GM10266 (cell line): ENCODE data around the gene CABLES1.

Experiments used
- DNase-seq: peaks from one replicate; pipeline ENCODE4 v3.0.0; 2012; ENCODE audit errors: extremely low spot score
- CTCF ChIP-seq: IDR thresholded peaks from 2 replicates; pipeline ENCODE4 v1.5.1; 2012; ENCODE audit warnings: mild to moderate bottlenecking, low read depth; ENCODE audit not compliant: control insufficient read depth, insufficient read depth; ENCODE audit errors: missing control alignments

Gene CABLES1

DNA sequence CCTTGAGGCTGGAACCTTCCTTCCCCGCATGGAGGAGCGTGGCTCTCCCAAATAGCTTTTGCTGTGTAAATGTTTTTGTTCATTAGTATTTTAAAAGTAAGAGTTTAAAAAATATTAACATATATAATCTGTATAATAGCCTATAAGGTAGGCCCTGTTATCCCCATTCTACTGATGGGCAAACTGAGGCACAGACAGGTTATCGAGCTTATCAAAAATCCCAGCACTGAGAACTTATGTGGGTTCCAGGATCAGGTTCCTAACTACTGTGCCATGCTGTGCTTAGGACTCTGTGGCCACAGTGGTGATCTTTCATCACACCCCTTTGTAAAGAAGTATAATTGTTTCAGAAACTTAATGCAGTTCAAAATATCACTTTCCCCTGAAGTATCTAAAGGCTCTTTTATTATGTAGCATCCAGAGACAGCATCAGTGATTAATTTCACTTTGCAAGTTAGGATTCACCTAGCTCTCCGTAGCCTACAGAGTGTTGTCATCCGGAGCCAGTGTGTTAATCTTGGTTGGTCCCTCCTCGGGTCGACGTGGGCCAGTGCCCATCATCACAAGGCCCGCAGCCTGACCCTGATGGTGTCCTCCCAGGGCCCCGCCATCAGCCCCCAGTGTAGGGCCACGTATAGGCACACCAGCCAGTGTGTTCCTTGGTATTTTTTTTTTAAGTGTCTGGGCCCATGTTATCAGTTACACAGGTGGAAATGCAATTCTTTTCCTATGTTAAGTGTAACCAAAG, 28.7 kb downstream of the CABLES1 start:
- no peak for TF ChIP-seq CTCF
- no peak for DNase-seq

- DNase-seq = no peak
- no peak for TF ChIP-seq CTCF
Measured at GRCh38 chr18:23165271-23166068, 30.2 kb downstream of the CABLES1 start.

- DNase-seq = no peak
- no peak for TF ChIP-seq CTCF
Measured at GRCh38 chr18:23166891-23167541, 31.7 kb downstream of the CABLES1 start.

DNA sequence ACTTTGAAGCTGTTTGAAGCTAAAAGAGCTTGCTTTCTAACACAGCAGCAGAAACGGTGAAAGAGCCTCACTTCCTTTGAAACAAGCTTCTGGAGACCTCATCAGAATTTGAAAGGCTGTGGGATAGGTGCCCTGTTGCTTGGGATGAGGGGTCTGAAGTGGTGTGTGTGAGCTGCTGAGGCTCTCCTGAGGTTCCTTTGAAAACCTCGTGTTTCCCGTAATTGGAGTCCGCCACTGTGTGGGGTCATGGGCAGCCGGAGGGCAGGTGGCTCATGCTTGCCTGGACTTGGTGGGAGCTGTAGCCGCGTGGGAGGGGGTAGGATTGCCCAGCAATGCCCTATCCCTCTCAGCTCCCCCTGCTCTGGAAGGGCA, 34.4 kb downstream of the CABLES1 start:
- DNase-seq = no peak
- no peak for TF ChIP-seq CTCF

GRCh38 chr18:23170137-23170536, 34.9 kb downstream of the CABLES1 start:
- no peak for TF ChIP-seq CTCF
- no peak for DNase-seq

DNA sequence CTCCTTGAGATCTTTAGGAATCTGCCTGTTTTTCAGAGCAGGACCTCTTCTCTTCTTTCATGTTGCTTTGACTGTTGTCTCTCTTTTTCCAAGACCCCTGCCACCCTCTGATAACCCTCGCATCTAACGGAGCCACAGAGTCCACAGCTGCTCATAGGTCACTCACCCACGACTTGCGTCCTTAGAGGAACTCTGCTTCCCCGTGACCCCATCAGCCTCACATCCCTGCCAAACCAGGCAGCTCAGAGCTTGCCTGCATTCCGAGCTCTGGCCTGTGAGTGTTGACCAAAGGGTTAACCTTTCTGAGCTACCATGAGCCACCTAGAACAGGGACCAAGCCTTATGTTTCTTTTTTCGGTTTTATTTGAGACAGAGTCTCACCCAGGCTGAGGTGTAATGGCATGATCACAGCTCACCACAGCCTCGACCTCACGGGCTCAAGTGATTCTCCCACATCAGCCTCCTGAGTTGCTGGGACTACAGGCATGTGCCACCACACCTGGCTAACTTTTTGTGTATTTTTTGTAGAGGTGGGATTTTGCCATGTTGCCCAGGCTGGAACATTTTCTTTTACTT, 36.4 kb downstream of the CABLES1 start:
- TF ChIP-seq CTCF = no peak
- no peak for DNase-seq
